HEK293T (cell line): Measurements from ENCODE around the gene CYP51A1.

Experiments
- ARNT ChIP-seq: fragments of 450-650 bp; IDR thresholded peaks from 2 replicates; pipeline ENCODE4 v1.6.1; 2017; ENCODE audit warnings: mild to moderate bottlenecking
- BHLHE40 ChIP-seq: fragments of 450-650 bp; IDR thresholded peaks from 2 replicates; pipeline ENCODE4 v1.6.1; 2016; ENCODE audit warnings: mild to moderate bottlenecking, moderate library complexity, borderline replicate concordance
- CTBP1 ChIP-seq: fragments of 450-650 bp; IDR thresholded peaks from 2 replicates; pipeline ENCODE4 v1.6.1; 2016; ENCODE audit warnings: borderline replicate concordance
- ELF4 ChIP-seq: fragments of 450-650 bp; IDR thresholded peaks from 2 replicates; pipeline ENCODE4 v1.6.1; 2017; ENCODE audit warnings: antibody characterized with exemption
- FOXA1 ChIP-seq: fragments of 450-650 bp; IDR thresholded peaks from 2 replicates; pipeline ENCODE4 v1.6.1; 2016; ENCODE audit warnings: mild to moderate bottlenecking
- FOXK2 ChIP-seq: fragments of 450-650 bp; IDR thresholded peaks from 2 replicates; pipeline ENCODE4 v1.6.1; 2016; ENCODE audit warnings: mild to moderate bottlenecking
- FOXM1 ChIP-seq: fragments of 450-650 bp; IDR thresholded peaks from 2 replicates; pipeline ENCODE4 v1.6.1; 2017; ENCODE audit warnings: mild to moderate bottlenecking, borderline replicate concordance
- LEF1 ChIP-seq: fragments of 450-650 bp; IDR thresholded peaks from 2 replicates; pipeline ENCODE4 v1.6.1; 2017; ENCODE audit warnings: mild to moderate bottlenecking, borderline replicate concordance
- NFRKB ChIP-seq: fragments of 450-650 bp; IDR thresholded peaks from 2 replicates; pipeline ENCODE4 v1.6.1; 2016; ENCODE audit warnings: mild to moderate bottlenecking, moderate library complexity
- SP1 ChIP-seq: fragments of 450-650 bp; IDR thresholded peaks from 2 replicates; pipeline ENCODE4 v1.6.1; 2017
- SUZ12 ChIP-seq: fragments of 450-650 bp; IDR thresholded peaks from 2 replicates; pipeline ENCODE4 v1.6.1; 2016; ENCODE audit warnings: mild to moderate bottlenecking
- TARDBP ChIP-seq: fragments of 450-650 bp; IDR thresholded peaks from 2 replicates; pipeline ENCODE4 v1.6.1; 2016
- ZNF384 ChIP-seq: fragments of 450-650 bp; IDR thresholded peaks from 2 replicates; pipeline ENCODE4 v1.6.1; 2016
- TF ChIP-seq, protein P1 (sequence below): fragments of 450-650 bp; IDR thresholded peaks from 2 replicates; pipeline ENCODE4 v1.6.1; 2016

DNA sequence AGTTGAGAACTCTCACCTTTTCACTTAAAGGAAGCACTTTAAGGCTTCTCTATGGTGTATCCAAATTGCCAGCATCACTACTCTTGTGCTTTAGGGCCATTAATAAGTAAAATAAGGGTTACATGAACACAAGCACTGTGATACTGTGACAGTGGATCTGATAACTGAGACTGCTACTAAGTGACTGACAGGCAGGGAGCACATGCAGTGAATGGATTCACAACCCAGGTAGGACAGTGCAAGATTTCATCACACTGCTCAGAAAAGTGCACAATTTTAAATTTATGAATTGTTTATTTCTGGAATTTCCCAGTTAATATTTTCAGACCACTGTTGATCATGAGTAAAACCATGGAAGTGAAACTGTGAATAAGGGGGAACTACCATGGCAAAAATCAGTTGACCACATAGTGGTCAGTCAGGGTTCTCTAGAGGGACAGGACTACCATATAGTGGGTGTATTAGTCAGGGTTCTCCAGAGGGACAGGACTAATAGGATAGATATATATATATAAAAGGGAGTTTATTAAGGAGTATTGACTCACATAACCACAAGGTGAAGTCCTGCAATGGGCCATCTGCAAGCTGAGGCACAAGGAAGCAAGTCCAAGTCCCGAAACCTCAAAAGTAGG, 20.9 kb upstream of the CYP51A1 start:
- TF ChIP-seq ELF4 (no peak), SP1 (no peak), BHLHE40 (no peak), FOXK2 (no peak), NFRKB (no peak), FOXM1 (no peak), FOXA1 (no peak), TARDBP (no peak), SUZ12 (no peak), LEF1 (no peak), ARNT (no peak), CTBP1 (no peak), ZNF384 (no peak)
- TF ChIP-seq, protein P1, sequence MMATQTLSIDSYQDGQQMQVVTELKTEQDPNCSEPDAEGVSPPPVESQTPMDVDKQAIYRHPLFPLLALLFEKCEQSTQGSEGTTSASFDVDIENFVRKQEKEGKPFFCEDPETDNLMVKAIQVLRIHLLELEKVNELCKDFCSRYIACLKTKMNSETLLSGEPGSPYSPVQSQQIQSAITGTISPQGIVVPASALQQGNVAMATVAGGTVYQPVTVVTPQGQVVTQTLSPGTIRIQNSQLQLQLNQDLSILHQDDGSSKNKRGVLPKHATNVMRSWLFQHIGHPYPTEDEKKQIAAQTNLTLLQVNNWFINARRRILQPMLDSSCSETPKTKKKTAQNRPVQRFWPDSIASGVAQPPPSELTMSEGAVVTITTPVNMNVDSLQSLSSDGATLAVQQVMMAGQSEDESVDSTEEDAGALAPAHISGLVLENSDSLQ: no peak
